ENCODE results near the gene ZBP1.

ZBP1 gene

DNA sequence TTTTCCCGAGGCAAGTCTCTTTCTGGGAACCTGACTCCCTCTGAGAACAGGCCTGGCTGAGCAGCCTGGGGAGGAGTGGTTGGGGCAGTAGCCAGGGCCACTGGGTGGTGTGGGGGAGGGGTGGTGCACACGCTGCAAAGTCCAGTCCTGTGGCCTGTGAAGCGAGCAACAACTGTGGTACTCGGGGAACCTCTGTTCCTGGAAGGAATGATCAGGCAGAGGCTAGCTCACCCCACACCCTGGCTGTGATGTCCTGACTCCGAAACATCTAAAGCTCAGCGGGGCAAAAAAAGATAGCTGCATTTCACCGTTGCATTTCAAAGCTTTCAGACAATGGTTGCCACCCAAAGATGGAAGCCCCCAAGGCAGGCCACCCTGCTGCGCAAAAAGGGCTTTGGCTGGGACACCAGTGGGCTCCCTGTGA, 33.8 kb downstream of the ZBP1 start:
- Histone ChIP-seq H3K79me2 (ENCODE audit: control insufficient read depth, low read length) (no peaks in the 10 kb centered on the region), H3K4me1 (ENCODE audit: control insufficient read depth, low read length) (no peaks in the 10 kb centered on the region), H3K27ac (ENCODE audit: low read depth, low read length) (no peak overlapping the region), H4K20me1 (ENCODE audit: control insufficient read depth, insufficient read depth, low read depth, low read length) (no peaks in the 10 kb centered on the region), H3K4me2 (ENCODE audit: low read length) (no peak overlapping the region), H3K36me3 (ENCODE audit: control insufficient read depth, low read length) (no peaks in the 10 kb centered on the region), H3K4me3 (ENCODE audit: low read length) (no peak overlapping the region), H3K9me3 (ENCODE audit: control insufficient read depth, insufficient read depth, low read length) (no peaks in the 10 kb centered on the region), H3F3A (ENCODE audit: control insufficient read depth, insufficient read depth) (no peaks in the 10 kb centered on the region), H3K27me3 (ENCODE audit: control insufficient read depth, low read length) (peaks cover 41% of the 10 kb centered on the region), H3K9me2 (replicated peaks; ENCODE audit: control insufficient read depth, low read length) (no peaks in the 10 kb centered on the region)
- TF ChIP-seq EZH2phosphoT487 (IDR thresholded peaks at IDR 0.05; ENCODE audit: borderline replicate concordance, low read length), result no peak
- TF ChIP-seq, protein P1, sequence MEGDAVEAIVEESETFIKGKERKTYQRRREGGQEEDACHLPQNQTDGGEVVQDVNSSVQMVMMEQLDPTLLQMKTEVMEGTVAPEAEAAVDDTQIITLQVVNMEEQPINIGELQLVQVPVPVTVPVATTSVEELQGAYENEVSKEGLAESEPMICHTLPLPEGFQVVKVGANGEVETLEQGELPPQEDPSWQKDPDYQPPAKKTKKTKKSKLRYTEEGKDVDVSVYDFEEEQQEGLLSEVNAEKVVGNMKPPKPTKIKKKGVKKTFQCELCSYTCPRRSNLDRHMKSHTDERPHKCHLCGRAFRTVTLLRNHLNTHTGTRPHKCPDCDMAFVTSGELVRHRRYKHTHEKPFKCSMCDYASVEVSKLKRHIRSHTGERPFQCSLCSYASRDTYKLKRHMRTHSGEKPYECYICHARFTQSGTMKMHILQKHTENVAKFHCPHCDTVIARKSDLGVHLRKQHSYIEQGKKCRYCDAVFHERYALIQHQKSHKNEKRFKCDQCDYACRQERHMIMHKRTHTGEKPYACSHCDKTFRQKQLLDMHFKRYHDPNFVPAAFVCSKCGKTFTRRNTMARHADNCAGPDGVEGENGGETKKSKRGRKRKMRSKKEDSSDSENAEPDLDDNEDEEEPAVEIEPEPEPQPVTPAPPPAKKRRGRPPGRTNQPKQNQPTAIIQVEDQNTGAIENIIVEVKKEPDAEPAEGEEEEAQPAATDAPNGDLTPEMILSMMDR (IDR thresholded peaks at IDR 0.05; ENCODE audit: low read depth, low read length, poor library complexity, severe bottlenecking), result no peak

DNA sequence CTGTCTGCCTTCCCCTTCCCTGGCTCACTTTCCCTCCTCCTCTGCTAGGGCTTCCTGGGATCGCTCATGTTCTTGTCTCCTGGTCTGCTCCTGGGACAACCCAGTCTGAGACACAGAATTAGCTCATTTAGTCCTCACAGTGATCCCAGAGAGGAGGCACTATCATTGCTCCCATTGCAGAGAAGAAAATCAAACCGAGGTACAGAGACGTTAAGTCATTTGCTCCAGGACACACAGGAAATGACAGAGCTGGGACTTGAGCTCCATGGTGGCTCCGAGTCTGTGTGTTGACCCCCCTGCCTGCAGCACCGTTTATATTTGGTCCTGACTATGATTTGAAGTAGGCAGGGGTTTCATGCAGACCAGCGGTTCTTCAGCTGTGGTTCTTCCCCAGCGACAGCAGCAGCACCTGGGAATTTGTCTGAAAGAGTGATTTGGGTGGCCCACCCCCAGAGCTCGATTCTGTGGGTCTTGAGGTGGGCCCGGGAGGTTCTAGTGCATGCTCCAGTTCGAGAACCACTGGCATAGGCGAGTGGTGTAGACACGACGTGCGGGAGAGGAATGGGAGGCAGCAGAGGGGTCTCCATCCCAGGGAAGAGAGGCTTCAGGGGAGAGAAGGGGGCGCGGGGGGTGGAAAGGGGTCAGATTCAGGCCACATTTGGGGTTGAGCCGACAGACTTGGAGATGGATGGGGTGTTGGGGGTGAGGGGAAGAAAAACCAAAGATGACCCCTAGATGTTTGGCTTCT, 34.6 kb downstream of the ZBP1 start:
- Histone ChIP-seq H3K4me3 (ENCODE audit: low read length) (no peak overlapping the region), H3K27me3 (ENCODE audit: control insufficient read depth, low read length) (peaks cover 45% of the 10 kb centered on the region), H3K4me2 (ENCODE audit: low read length) (no peak overlapping the region), H3K27ac (ENCODE audit: low read depth, low read length) (no peak overlapping the region), H3K9me2 (replicated peaks; ENCODE audit: control insufficient read depth, low read length) (no peaks in the 10 kb centered on the region), H3K9me3 (ENCODE audit: control insufficient read depth, insufficient read depth, low read length) (no peaks in the 10 kb centered on the region), H3K36me3 (ENCODE audit: control insufficient read depth, low read length) (no peaks in the 10 kb centered on the region), H3K79me2 (ENCODE audit: control insufficient read depth, low read length) (no peaks in the 10 kb centered on the region), H3K4me1 (ENCODE audit: control insufficient read depth, low read length) (no peaks in the 10 kb centered on the region), H3F3A (ENCODE audit: control insufficient read depth, insufficient read depth) (no peaks in the 10 kb centered on the region), H4K20me1 (ENCODE audit: control insufficient read depth, insufficient read depth, low read depth, low read length) (no peaks in the 10 kb centered on the region)
- no peak for TF ChIP-seq EZH2phosphoT487 (IDR thresholded peaks at IDR 0.05; ENCODE audit: borderline replicate concordance, low read length)
- TF ChIP-seq, protein P1 (IDR thresholded peaks at IDR 0.05; ENCODE audit: low read depth, low read length, poor library complexity, severe bottlenecking), result no peak

DNA sequence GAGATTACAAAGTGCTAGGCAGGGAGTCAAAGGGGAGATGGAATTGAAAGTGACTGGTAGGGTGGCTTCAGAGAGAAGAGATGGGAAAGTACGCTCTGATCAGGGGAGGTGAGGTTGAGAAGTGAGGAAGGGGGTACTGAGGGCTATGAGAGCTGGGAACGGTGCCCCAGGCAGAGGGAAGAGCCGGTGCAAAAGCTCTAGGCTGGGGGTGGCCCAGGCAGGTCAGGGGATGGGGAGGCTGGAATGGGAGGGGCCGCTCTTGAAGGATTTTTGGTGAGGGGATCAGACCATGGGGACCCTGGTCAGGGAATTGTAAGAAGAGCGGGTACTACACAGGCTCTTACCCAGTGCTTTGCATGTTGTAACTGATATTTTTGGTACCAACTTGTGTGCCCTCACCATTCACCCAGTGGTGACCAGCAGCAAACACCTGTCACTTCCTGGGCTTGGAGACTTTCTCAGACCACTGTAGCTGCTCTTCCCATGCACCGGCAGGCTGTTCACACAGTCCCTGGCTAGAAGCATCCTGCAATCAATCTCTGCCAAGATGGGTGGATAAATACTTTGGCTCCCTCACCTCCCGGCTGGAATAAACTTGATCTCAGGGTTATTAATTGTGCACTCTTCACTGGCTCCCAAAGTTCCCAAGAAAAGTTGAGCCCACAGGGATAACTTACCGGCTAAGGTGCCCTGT, 35.3 kb downstream of the ZBP1 start:
- Histone ChIP-seq H3K4me2 (ENCODE audit: low read length) (no peak overlapping the region), H3K27ac (ENCODE audit: low read depth, low read length) (no peak overlapping the region), H4K20me1 (ENCODE audit: control insufficient read depth, insufficient read depth, low read depth, low read length) (no peaks in the 10 kb centered on the region), H3K79me2 (ENCODE audit: control insufficient read depth, low read length) (no peaks in the 10 kb centered on the region), H3K36me3 (ENCODE audit: control insufficient read depth, low read length) (no peaks in the 10 kb centered on the region), H3K9me3 (ENCODE audit: control insufficient read depth, insufficient read depth, low read length) (no peaks in the 10 kb centered on the region), H3F3A (ENCODE audit: control insufficient read depth, insufficient read depth) (no peaks in the 10 kb centered on the region), H3K9me2 (replicated peaks; ENCODE audit: control insufficient read depth, low read length) (no peaks in the 10 kb centered on the region), H3K4me3 (ENCODE audit: low read length) (no peak overlapping the region), H3K27me3 (ENCODE audit: control insufficient read depth, low read length) (peaks cover 47% of the 10 kb centered on the region), H3K4me1 (ENCODE audit: control insufficient read depth, low read length) (no peaks in the 10 kb centered on the region)
- no peak for TF ChIP-seq EZH2phosphoT487 (IDR thresholded peaks at IDR 0.05; ENCODE audit: borderline replicate concordance, low read length)
- TF ChIP-seq, protein P1 (IDR thresholded peaks at IDR 0.05; ENCODE audit: low read depth, low read length, poor library complexity, severe bottlenecking), result no peak
